NCI-H1105 treated with DMSO at 0.1 percent for 48 hours (cell line): ENCODE results near the gene ERICH6.

Experiments used
- DNase-seq: peaks from one replicate; lab custom pipeline; 2025; lab: John Stamatoyannopoulos, UW

ERICH6 gene

GRCh38 chr3:150703756-150704344 is at the start of gene ERICH6:
TSS of gene ERICH6 (minus strand) at chr3:150703920. CDS start at chr3:150703898, 22 bp downstream.
- peak; percentile 91 for DNase-seq

GRCh38 chr3:150751781-150752263 is 48.1 kb upstream of the ERICH6 start:
- DNase-seq, result peak; percentile 74

GRCh38 chr3:150749255-150749654 is 45.5 kb upstream of the ERICH6 start:
- no peak for DNase-seq

GRCh38 chr3:150748684-150749047 is 44.9 kb upstream of the ERICH6 start:
- DNase-seq, result no peak

GRCh38 chr3:150747886-150748683 is 44.4 kb upstream of the ERICH6 start:
- no peak for DNase-seq

GRCh38 chr3:150746791-150747590 is 43.3 kb upstream of the ERICH6 start:
- no peak for DNase-seq

GRCh38 chr3:150745832-150746231 is 42.1 kb upstream of the ERICH6 start:
- no peak for DNase-seq

- no peak for DNase-seq
Observed at GRCh38 chr3:150744919-150745211, 41.1 kb upstream of the ERICH6 start.

GRCh38 chr3:150744041-150744918 is 40.6 kb upstream of the ERICH6 start:
- no peak for DNase-seq

GRCh38 chr3:150743508-150743907 is 39.8 kb upstream of the ERICH6 start:
- DNase-seq, result no peak

- DNase-seq, result no peak
Observed at GRCh38 chr3:150742679-150743078, 39.0 kb upstream of the ERICH6 start.

GRCh38 chr3:150742141-150742523 is 38.4 kb upstream of the ERICH6 start:
- DNase-seq, result no peak

GRCh38 chr3:150741497-150742140 is 37.9 kb upstream of the ERICH6 start:
- peak; percentile 21 for DNase-seq

- DNase-seq, result no peak
Observed at GRCh38 chr3:150740733-150741496, 37.2 kb upstream of the ERICH6 start.

GRCh38 chr3:150739877-150740645 is 36.3 kb upstream of the ERICH6 start:
- no peak for DNase-seq

GRCh38 chr3:150739200-150739863 is 35.6 kb upstream of the ERICH6 start:
- no peak for DNase-seq

- DNase-seq, result peak; percentile 10
Observed at GRCh38 chr3:150738688-150739087, 35.0 kb upstream of the ERICH6 start.

GRCh38 chr3:150737874-150738679 is 34.4 kb upstream of the ERICH6 start:
- DNase-seq, result no peak
